Regular cardiac myocyte (primary cell): ENCODE data around the gene SRPRA. TPM values are rescaled to one million over a fixed set of nuclear protein-coding genes. Genes with fewer than 3 reads are reported as not detected.

Experiments used
- total RNA-seq: library from RNA; depleted of rRNA; stranded (reverse); fragments of >200 nt; gene quantifications from 2 replicates; pipeline ENCODE4 v1.2.3, GENCODE V29; 2014

The SRPRA gene, protein sequence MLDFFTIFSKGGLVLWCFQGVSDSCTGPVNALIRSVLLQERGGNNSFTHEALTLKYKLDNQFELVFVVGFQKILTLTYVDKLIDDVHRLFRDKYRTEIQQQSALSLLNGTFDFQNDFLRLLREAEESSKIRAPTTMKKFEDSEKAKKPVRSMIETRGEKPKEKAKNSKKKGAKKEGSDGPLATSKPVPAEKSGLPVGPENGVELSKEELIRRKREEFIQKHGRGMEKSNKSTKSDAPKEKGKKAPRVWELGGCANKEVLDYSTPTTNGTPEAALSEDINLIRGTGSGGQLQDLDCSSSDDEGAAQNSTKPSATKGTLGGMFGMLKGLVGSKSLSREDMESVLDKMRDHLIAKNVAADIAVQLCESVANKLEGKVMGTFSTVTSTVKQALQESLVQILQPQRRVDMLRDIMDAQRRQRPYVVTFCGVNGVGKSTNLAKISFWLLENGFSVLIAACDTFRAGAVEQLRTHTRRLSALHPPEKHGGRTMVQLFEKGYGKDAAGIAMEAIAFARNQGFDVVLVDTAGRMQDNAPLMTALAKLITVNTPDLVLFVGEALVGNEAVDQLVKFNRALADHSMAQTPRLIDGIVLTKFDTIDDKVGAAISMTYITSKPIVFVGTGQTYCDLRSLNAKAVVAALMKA
- 48.5 and 90.3 TPM in 2 replicates for total RNA-seq

GRCh38 chr11:126268708-126269579 lies at the start of gene SRPRA, which contains the start of gene FOXRED1:
Gene SRPRA (minus strand): TSS chr11:126268895. CDS start chr11:126268804, 91 bp downstream.
Gene FOXRED1 (plus strand): TSS chr11:126269154. CDS start chr11:126269207, 53 bp downstream.

GRCh38 chr11:126303623-126304456 lies 35.1 kb upstream of the SRPRA start, which contains the start of gene DCPS:
Gene DCPS (plus strand): TSS chr11:126304060. CDS start chr11:126304081, 21 bp downstream.

DNA sequence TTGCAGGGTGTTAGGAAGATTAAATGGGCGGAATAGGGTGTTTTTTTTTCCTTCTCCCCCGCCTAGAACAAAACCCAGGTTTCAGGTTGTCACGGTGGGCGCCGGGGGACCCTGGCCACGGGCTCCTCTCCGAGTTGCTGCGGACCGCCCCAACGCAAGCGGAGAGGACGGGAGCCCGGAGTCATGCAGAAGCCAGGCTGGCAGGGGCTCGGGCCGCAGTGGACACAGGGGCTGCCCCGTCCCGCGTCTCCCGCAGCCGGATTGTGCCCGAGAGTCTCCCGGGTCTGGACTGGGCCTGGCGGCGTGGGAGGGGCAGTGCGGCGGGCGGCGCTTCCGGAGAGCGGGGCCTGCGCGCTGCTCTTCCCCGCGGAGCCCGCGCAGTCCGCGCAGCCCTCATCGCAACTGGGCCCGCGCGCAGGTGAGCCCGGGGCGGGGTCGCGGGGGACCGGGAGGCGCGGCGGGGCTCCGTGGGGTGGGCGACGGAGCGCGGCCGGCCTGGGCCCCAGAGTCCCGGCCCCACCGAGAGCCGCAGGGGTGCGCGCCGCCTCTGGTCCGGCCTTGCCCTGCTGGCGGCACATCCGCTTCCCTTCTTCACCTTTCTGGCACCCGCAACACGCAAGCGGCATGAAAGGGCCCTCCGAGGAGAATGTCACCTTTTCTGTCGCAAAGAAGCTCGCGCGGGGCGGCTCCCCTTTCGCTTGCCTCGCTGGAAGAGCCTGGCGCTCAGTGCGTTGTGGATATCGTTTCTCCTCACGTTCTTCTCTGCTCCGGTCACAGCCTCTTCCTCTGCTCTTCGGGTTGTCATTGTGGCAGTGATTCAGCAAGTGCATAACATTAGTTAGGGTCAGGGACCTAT lies 14.3 kb upstream of the SRPRA start, which contains the start of gene TIRAP:
TSS of gene TIRAP (plus strand) at position 358 of the 856 bp plus-strand sequence. CDS start 7,802 bp downstream, outside the sequence.

Other genes with a start within 250 kb of the SRPRA start
- gene CDON, start 206.0 kb downstream of the SRPRA start, total RNA-seq, result 3.5 and 7.9 TPM in 2 replicates
- 22.0 and 22.4 TPM in 2 replicates for gene RPUSD4, start 57.2 kb downstream of the SRPRA start, total RNA-seq
- 19.2 and 19.7 TPM in 2 replicates for gene FAM118B, start 57.1 kb downstream of the SRPRA start, total RNA-seq
- 8.5 and 23.2 TPM in 2 replicates for gene FOXRED1, start 259 bp upstream of the SRPRA start, total RNA-seq
- gene TIRAP, start 14.2 kb upstream of the SRPRA start, total RNA-seq, result 2.9 and 4.2 TPM in 2 replicates
- gene DCPS, start 35.2 kb upstream of the SRPRA start, total RNA-seq, result 7.0 and 18.8 TPM in 2 replicates
- 24.5 and 27.0 TPM in 2 replicates for gene ST3GAL4, start 86.8 kb upstream of the SRPRA start, total RNA-seq